Omental fat pad (tissue), 4 donors: ENCODE results near the gene PPP6R2. TPM values are rescaled to one million over a fixed set of nuclear protein-coding genes. Genes with fewer than 3 reads are reported as not detected.

Experiments used
- ATAC-seq: fragments of 150-250 bp; one replicate; pipeline ENCODE4 v1.9.1; 2016; ENCODE audit warnings: mild to moderate bottlenecking, moderate library complexity; ENCODE audit not compliant: low FRiP score
- DNase-seq: peaks from one replicate; pipeline ENCODE4 v3.0.0-alpha.2; 2019; ENCODE audit warnings: low spot score
- total RNA-seq, 4 donors: library from RNA; depleted of rRNA; stranded (reverse); fragments of >200 nt; gene quantifications; one replicate each; pipeline ENCODE4 v1.1.0, GENCODE V29; 2016
- TF ChIP-seq, protein P1 (sequence below), 3 donors: fragments of 450-650 bp; IDR thresholded peaks; one replicate each; pipeline ENCODE4 v1.5.1; 2016 to 2017; ENCODE audit warnings: antibody characterized with exemption in 3 of 3, mild to moderate bottlenecking in 3 of 3, moderate library complexity in 2 of 3

The PPP6R2 gene, protein sequence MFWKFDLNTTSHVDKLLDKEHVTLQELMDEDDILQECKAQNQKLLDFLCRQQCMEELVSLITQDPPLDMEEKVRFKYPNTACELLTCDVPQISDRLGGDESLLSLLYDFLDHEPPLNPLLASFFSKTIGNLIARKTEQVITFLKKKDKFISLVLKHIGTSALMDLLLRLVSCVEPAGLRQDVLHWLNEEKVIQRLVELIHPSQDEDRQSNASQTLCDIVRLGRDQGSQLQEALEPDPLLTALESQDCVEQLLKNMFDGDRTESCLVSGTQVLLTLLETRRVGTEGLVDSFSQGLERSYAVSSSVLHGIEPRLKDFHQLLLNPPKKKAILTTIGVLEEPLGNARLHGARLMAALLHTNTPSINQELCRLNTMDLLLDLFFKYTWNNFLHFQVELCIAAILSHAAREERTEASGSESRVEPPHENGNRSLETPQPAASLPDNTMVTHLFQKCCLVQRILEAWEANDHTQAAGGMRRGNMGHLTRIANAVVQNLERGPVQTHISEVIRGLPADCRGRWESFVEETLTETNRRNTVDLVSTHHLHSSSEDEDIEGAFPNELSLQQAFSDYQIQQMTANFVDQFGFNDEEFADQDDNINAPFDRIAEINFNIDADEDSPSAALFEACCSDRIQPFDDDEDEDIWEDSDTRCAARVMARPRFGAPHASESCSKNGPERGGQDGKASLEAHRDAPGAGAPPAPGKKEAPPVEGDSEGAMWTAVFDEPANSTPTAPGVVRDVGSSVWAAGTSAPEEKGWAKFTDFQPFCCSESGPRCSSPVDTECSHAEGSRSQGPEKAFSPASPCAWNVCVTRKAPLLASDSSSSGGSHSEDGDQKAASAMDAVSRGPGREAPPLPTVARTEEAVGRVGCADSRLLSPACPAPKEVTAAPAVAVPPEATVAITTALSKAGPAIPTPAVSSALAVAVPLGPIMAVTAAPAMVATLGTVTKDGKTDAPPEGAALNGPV
- total RNA-seq, result 10 to 100 TPM; 35.6 to 64.6 (median 41.7) TPM

DNA sequence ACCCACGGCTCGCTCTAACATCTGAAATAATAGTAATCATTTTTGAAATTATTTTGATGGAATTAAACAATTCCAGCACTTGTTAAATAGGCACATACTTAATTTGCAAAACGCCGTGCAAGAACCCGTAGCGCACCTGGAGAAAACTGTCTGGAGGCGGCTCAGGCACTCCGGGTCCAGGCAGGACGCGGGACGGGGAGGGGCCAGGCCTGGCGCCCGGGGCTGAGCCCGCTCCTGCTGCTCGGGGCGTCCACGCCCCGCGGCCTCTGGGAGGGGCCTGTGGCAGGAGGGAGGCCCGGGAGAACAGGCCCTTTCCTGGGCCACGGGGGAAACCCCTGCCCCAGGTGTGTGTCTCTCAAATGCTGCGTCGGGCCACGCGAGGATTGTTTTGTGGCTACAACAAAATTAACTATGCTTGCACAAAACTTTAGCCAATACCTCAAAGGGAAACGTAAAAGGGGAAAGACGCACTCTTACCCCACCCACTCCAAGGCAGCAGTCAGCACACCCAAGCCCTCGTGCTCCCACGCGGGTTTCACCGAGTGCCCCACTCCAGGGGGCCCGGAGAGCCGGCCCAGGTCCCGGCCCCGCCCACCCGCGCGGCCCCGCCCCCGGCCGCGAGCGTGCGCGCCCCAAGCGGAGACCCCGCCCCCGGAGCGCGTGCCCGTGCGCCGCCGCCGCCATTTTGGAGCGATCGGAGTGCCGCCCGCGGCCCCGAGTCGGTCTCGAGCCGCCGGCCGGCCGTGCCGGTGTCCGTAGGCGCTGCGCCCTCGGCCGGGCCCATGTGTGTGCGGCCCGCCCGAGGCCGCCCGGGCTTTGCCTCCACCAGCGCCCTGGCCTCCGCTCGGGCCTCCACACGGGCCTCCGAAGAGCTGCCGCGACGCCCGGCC is at the start of gene PPP6R2:
PPP6R2 (plus strand) TSS at position 677 of the 890 bp plus-strand sequence. CDS start 50,582 bp downstream, outside the sequence.
- TF ChIP-seq, protein P1, sequence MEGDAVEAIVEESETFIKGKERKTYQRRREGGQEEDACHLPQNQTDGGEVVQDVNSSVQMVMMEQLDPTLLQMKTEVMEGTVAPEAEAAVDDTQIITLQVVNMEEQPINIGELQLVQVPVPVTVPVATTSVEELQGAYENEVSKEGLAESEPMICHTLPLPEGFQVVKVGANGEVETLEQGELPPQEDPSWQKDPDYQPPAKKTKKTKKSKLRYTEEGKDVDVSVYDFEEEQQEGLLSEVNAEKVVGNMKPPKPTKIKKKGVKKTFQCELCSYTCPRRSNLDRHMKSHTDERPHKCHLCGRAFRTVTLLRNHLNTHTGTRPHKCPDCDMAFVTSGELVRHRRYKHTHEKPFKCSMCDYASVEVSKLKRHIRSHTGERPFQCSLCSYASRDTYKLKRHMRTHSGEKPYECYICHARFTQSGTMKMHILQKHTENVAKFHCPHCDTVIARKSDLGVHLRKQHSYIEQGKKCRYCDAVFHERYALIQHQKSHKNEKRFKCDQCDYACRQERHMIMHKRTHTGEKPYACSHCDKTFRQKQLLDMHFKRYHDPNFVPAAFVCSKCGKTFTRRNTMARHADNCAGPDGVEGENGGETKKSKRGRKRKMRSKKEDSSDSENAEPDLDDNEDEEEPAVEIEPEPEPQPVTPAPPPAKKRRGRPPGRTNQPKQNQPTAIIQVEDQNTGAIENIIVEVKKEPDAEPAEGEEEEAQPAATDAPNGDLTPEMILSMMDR (IDR thresholded peaks at IDR 0.05), result no peak
- peak; percentile 71 for DNase-seq
- ATAC-seq, result peak; percentile 87

DNA sequence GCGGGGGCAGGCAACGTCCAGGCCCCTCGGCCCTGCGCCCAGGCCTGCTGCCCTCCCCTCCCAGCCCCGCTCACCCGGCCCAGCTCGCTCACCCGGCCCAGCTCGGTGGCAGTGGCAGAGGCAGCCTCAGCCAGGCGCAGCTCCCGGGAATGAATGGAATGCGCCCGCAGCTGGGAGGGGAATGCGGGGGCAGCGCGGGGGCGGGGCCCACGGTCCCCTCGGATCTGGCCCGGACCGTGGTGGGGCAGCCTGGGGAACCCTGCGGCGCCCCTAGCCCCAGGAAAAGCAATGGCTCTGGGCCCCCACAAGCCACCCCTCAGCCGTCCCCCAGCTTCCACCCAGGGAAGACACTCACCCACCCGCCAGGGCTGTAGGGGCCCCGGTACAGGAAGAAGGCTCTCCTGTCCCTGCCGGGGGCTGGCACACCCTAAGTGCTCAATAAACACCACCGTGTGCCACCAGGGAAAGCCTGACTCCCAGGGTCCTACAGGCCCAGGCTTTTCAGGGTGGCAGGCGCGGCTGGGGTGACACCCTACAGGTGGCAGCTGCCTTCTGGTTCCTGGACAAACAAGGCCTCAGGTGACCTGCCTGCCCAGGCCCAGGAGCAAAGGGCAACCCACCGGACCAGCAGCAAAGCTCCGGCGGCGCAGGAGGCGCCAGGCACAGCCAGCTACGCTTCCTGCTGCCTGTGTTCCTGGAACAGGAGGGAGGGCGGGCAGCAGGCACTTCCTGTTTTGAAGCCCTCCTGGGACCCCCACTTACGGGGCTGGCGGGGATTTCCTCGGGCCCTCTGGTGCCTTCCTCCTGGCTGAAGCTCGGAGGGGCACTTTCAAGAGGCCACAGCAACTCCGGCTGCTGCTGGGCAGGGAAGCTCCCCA is 49.4 kb upstream of the PPP6R2 start:
- TF ChIP-seq, protein P1 (IDR thresholded peaks at IDR 0.05), result no peak
- ATAC-seq (peak; percentile 37), DNase-seq (no peak)

DNA sequence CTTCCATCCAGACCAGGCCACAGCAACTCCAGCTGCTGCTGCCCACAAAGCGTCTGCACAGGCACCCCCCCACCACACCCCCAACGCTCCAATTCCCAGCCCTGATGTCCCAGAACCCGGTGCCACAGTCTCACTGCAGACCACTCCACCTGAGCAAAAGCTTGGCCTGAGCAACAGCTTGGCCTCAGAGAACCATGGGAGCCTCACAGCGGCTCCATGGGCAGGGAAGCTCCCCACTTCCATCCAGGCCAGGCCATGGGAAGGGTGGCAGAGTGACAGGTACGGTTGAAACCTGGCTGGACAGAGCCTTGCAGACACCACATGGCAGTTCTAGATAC is 48.8 kb upstream of the PPP6R2 start:
- TF ChIP-seq, protein P1 (IDR thresholded peaks at IDR 0.05), result no peak
- no peak for ATAC-seq
- DNase-seq, result no peak

DNA sequence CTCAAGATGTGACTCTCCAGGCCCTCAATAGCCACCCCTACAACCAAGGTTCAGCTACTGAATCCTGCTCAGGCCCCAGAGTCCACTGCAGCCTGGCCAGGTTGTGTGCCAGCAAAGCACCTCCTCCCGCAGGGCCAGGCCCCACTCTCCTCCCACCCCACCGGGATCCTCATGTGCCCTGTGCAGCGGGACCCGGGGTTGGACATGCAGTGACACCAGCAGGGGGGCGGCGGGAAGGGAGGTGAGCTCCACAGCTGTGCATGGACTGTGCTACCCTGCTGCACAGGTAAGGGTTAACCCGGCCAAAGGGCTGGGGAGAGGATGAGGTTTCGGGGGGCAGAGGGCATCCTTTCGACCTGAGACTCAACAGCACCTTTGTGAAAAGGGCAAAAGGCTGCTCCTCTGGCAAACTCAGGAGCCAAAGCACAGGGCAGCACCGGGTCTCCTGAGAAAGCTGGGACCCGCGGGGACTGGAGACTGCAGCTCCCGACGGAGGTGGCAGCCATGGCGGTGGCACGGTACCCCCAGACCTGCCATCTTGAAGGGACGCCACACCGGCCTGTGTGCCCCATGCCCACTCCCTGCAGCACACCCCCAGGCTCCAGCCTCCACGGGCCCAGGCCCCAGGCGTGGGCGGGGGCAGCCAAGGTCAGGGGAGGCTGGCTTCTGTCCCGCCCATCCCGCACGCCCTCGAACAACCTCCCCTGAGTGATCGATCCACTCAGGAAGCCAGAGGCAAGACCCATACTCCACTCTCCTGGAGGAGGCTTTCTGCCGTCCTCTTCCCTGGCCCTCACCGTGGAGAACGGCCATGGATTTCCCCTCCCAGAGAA is 46.3 kb upstream of the PPP6R2 start:
- DNase-seq (no peak), ATAC-seq (no peak)
- TF ChIP-seq, protein P1 (IDR thresholded peaks at IDR 0.05), result no peak

DNA sequence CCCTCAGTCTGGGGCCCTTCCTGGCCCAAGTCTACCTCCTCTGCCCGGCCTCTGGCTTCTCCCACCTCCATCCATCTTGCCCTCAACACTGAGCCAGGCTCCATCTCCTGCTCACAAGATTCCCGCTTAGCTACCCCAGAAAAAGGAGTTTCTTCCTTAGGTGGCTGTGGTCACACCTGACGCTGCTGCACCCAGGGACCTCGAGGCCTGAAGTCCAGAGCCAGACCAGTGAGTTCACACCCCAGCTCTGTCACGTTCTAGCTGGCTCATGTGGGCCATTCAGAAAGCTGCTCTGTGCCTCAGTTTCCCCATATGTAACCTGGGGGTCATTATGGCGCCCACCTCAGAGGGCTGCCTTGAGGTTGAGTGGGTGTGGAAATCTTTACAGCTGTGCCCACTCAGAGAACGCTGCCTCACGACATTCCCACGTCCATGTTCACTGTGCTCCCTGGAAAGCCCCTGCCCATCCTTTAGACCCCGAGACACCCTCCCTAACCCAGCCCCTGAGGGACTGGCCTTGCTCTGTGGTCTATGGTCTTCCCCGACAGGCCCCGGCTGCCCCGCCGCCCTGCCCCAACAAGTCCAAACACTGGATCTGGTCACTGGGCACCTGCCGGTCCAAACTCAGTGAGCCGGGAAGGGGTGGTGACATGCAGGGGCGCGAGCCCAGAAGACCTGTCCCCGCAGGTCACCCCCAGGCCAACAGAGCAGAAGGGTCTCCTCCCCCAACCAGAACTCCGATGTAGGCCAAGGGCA is 45.4 kb upstream of the PPP6R2 start:
- no peak for ATAC-seq
- TF ChIP-seq, protein P1 (IDR thresholded peaks at IDR 0.05), result no peak

More for the DNA sequence above, 45.4 kb upstream of the PPP6R2 start:
- no peak for DNase-seq
